ENCODE measurements around the gene PCBP3. TPM values are rescaled to one million over a fixed set of nuclear protein-coding genes. Genes with fewer than 3 reads are reported as not detected.

The PCBP3 gene
- total RNA-seq, 1 donor from 2014 or later, result not detected

- Histone ChIP-seq H3K27me3 (ENCODE audit: control insufficient read depth in 3 of 3, insufficient read depth in 3 of 3, low read length in 3 of 3) (peaks cover 0 to 8% (median 2%) of the 10 kb centered on the region in 3 donors), H3K4me1 (ENCODE audit: control insufficient read depth in 3 of 3, insufficient read depth in 3 of 3, low read length in 3 of 3) (no peaks in the 10 kb centered on the region), H3K27ac (ENCODE audit: low read depth, low read length) (no peak overlapping the region), H3K9ac (ENCODE audit: low read depth in 1 of 3, low read length in 3 of 3) (no peak overlapping the region), H3K4me3 (ENCODE audit: low read length in 3 of 3) (no peak overlapping the region), H3K36me3 (ENCODE audit: control insufficient read depth in 3 of 3, insufficient read depth in 3 of 3, low read length in 3 of 3) (no peaks in the 10 kb centered on the region), H3K9me3 (ENCODE audit: control insufficient read depth in 3 of 3, low read length in 3 of 3) (peaks cover 3 to 9% (median 8%) of the 10 kb centered on the region in 3 donors)
Measured at GRCh38 chr21:45774291-45774690, 130.8 kb downstream of the PCBP3 start.

GRCh38 chr21:45776971-45777370 lies 133.4 kb downstream of the PCBP3 start:
- H3K4me1 ChIP-seq (ENCODE audit: control insufficient read depth in 3 of 3, insufficient read depth in 3 of 3, low read length in 3 of 3), result no peaks in the 10 kb centered on the region
- peaks cover 2 to 8% (median 3%) of the 10 kb centered on the region in 3 donors for H3K27me3 ChIP-seq (ENCODE audit: control insufficient read depth in 3 of 3, insufficient read depth in 3 of 3, low read length in 3 of 3)
- no peak overlapping the region for H3K9ac ChIP-seq (ENCODE audit: low read depth in 1 of 3, low read length in 3 of 3)
- no peak overlapping the region for H3K27ac ChIP-seq (ENCODE audit: low read depth, low read length)
- peaks cover 3 to 9% (median 8%) of the 10 kb centered on the region in 3 donors for H3K9me3 ChIP-seq (ENCODE audit: control insufficient read depth in 3 of 3, low read length in 3 of 3)
- H3K4me3 ChIP-seq (ENCODE audit: low read length in 3 of 3), result no peak overlapping the region
- no peaks in the 10 kb centered on the region for H3K36me3 ChIP-seq (ENCODE audit: control insufficient read depth in 3 of 3, insufficient read depth in 3 of 3, low read length in 3 of 3)

GRCh38 chr21:45778686-45779085 lies 135.2 kb downstream of the PCBP3 start:
- H3K9me3 ChIP-seq (ENCODE audit: control insufficient read depth in 3 of 3, low read length in 3 of 3), result peaks cover 3 to 9% (median 8%) of the 10 kb centered on the region in 3 donors
- H3K36me3 ChIP-seq (ENCODE audit: control insufficient read depth in 3 of 3, insufficient read depth in 3 of 3, low read length in 3 of 3), result no peaks in the 10 kb centered on the region
- H3K27ac ChIP-seq (ENCODE audit: low read depth, low read length), result no peak overlapping the region
- no peak overlapping the region for H3K4me3 ChIP-seq (ENCODE audit: low read length in 3 of 3)
- H3K4me1 ChIP-seq (ENCODE audit: control insufficient read depth in 3 of 3, insufficient read depth in 3 of 3, low read length in 3 of 3), result no peaks in the 10 kb centered on the region
- no peak overlapping the region for H3K9ac ChIP-seq (ENCODE audit: low read depth in 1 of 3, low read length in 3 of 3)
- peaks cover 2 to 8% (median 3%) of the 10 kb centered on the region in 3 donors for H3K27me3 ChIP-seq (ENCODE audit: control insufficient read depth in 3 of 3, insufficient read depth in 3 of 3, low read length in 3 of 3)

- Histone ChIP-seq H3K9ac (ENCODE audit: low read depth in 1 of 3, low read length in 3 of 3) (no peak overlapping the region), H3K4me1 (ENCODE audit: control insufficient read depth in 3 of 3, insufficient read depth in 3 of 3, low read length in 3 of 3) (no peaks in the 10 kb centered on the region), H3K4me3 (ENCODE audit: low read length in 3 of 3) (no peak overlapping the region), H3K9me3 (ENCODE audit: control insufficient read depth in 3 of 3, low read length in 3 of 3) (peaks cover 3 to 9% (median 8%) of the 10 kb centered on the region in 3 donors), H3K27ac (ENCODE audit: low read depth, low read length) (no peak overlapping the region), H3K27me3 (ENCODE audit: control insufficient read depth in 3 of 3, insufficient read depth in 3 of 3, low read length in 3 of 3) (peaks cover 2 to 8% (median 3%) of the 10 kb centered on the region in 3 donors), H3K36me3 (ENCODE audit: control insufficient read depth in 3 of 3, insufficient read depth in 3 of 3, low read length in 3 of 3) (no peaks in the 10 kb centered on the region)
Measured at GRCh38 chr21:45779226-45779625, 135.7 kb downstream of the PCBP3 start.

GRCh38 chr21:45780647-45781046 lies 137.1 kb downstream of the PCBP3 start:
- H3K36me3 ChIP-seq (ENCODE audit: control insufficient read depth in 3 of 3, insufficient read depth in 3 of 3, low read length in 3 of 3), result no peaks in the 10 kb centered on the region
- H3K27me3 ChIP-seq (ENCODE audit: control insufficient read depth in 3 of 3, insufficient read depth in 3 of 3, low read length in 3 of 3), result peaks cover 2 to 8% (median 3%) of the 10 kb centered on the region in 3 donors
- no peaks in the 10 kb centered on the region for H3K4me1 ChIP-seq (ENCODE audit: control insufficient read depth in 3 of 3, insufficient read depth in 3 of 3, low read length in 3 of 3)
- H3K9ac ChIP-seq (ENCODE audit: low read depth in 1 of 3, low read length in 3 of 3), result no peak overlapping the region
- no peak overlapping the region for H3K4me3 ChIP-seq (ENCODE audit: low read length in 3 of 3)
- no peak overlapping the region for H3K27ac ChIP-seq (ENCODE audit: low read depth, low read length)
- H3K9me3 ChIP-seq (ENCODE audit: control insufficient read depth in 3 of 3, low read length in 3 of 3), result peaks cover 3 to 8% (median 7%) of the 10 kb centered on the region in 3 donors

- Histone ChIP-seq H3K9me3 (ENCODE audit: control insufficient read depth in 3 of 3, low read length in 3 of 3) (peaks cover 3 to 5% (median 5%) of the 10 kb centered on the region in 3 donors), H3K27ac (ENCODE audit: low read depth, low read length) (no peak overlapping the region), H3K4me3 (ENCODE audit: low read length in 3 of 3) (no peak overlapping the region), H3K4me1 (ENCODE audit: control insufficient read depth in 3 of 3, insufficient read depth in 3 of 3, low read length in 3 of 3) (no peaks in the 10 kb centered on the region), H3K9ac (ENCODE audit: low read depth in 1 of 3, low read length in 3 of 3) (no peak overlapping the region), H3K27me3 (ENCODE audit: control insufficient read depth in 3 of 3, insufficient read depth in 3 of 3, low read length in 3 of 3) (peaks cover 3 to 8% (median 5%) of the 10 kb centered on the region in 3 donors), H3K36me3 (ENCODE audit: control insufficient read depth in 3 of 3, insufficient read depth in 3 of 3, low read length in 3 of 3) (no peaks in the 10 kb centered on the region)
Measured at GRCh38 chr21:45781741-45782140, 138.2 kb downstream of the PCBP3 start.

GRCh38 chr21:45786660-45787059 lies 143.1 kb downstream of the PCBP3 start:
- H3K27ac ChIP-seq (ENCODE audit: low read depth, low read length), result no peak overlapping the region
- H3K9ac ChIP-seq (ENCODE audit: low read depth in 1 of 3, low read length in 3 of 3), result no peak overlapping the region
- peaks cover 19 to 37% (median 21%) of the 10 kb centered on the region in 3 donors for H3K27me3 ChIP-seq (ENCODE audit: control insufficient read depth in 3 of 3, insufficient read depth in 3 of 3, low read length in 3 of 3)
- no peak overlapping the region for H3K4me3 ChIP-seq (ENCODE audit: low read length in 3 of 3)
- no peaks in the 10 kb centered on the region for H3K36me3 ChIP-seq (ENCODE audit: control insufficient read depth in 3 of 3, insufficient read depth in 3 of 3, low read length in 3 of 3)
- H3K9me3 ChIP-seq (ENCODE audit: control insufficient read depth in 3 of 3, low read length in 3 of 3), result no peaks in the 10 kb centered on the region
- H3K4me1 ChIP-seq (ENCODE audit: control insufficient read depth in 3 of 3, insufficient read depth in 3 of 3, low read length in 3 of 3), result no peaks in the 10 kb centered on the region

- Histone ChIP-seq H3K27me3 (ENCODE audit: control insufficient read depth in 3 of 3, insufficient read depth in 3 of 3, low read length in 3 of 3) (peaks cover 19 to 37% (median 23%) of the 10 kb centered on the region in 3 donors), H3K9me3 (ENCODE audit: control insufficient read depth in 3 of 3, low read length in 3 of 3) (no peaks in the 10 kb centered on the region), H3K27ac (ENCODE audit: low read depth, low read length) (no peak overlapping the region), H3K4me1 (ENCODE audit: control insufficient read depth in 3 of 3, insufficient read depth in 3 of 3, low read length in 3 of 3) (no peaks in the 10 kb centered on the region), H3K9ac (ENCODE audit: low read depth in 1 of 3, low read length in 3 of 3) (no peak overlapping the region), H3K36me3 (ENCODE audit: control insufficient read depth in 3 of 3, insufficient read depth in 3 of 3, low read length in 3 of 3) (no peaks in the 10 kb centered on the region), H3K4me3 (ENCODE audit: low read length in 3 of 3) (no peak overlapping the region)
Measured at GRCh38 chr21:45787371-45787770, 143.8 kb downstream of the PCBP3 start.

GRCh38 chr21:45788198-45788597 lies 144.7 kb downstream of the PCBP3 start:
- Histone ChIP-seq H3K27ac (ENCODE audit: low read depth, low read length) (no peak overlapping the region), H3K36me3 (ENCODE audit: control insufficient read depth in 3 of 3, insufficient read depth in 3 of 3, low read length in 3 of 3) (no peaks in the 10 kb centered on the region), H3K4me1 (ENCODE audit: control insufficient read depth in 3 of 3, insufficient read depth in 3 of 3, low read length in 3 of 3) (no peaks in the 10 kb centered on the region), H3K27me3 (ENCODE audit: control insufficient read depth in 3 of 3, insufficient read depth in 3 of 3, low read length in 3 of 3) (peaks cover 23 to 45% (median 27%) of the 10 kb centered on the region in 3 donors), H3K9me3 (ENCODE audit: control insufficient read depth in 3 of 3, low read length in 3 of 3) (no peaks in the 10 kb centered on the region), H3K4me3 (ENCODE audit: low read length in 3 of 3) (no peak overlapping the region), H3K9ac (ENCODE audit: low read depth in 1 of 3, low read length in 3 of 3) (no peak overlapping the region)

- Histone ChIP-seq H3K27ac (ENCODE audit: low read depth, low read length) (no peak overlapping the region), H3K27me3 (ENCODE audit: control insufficient read depth in 3 of 3, insufficient read depth in 3 of 3, low read length in 3 of 3) (peaks cover 23 to 45% (median 29%) of the 10 kb centered on the region in 3 donors), H3K4me1 (ENCODE audit: control insufficient read depth in 3 of 3, insufficient read depth in 3 of 3, low read length in 3 of 3) (no peaks in the 10 kb centered on the region), H3K36me3 (ENCODE audit: control insufficient read depth in 3 of 3, insufficient read depth in 3 of 3, low read length in 3 of 3) (no peaks in the 10 kb centered on the region), H3K4me3 (ENCODE audit: low read length in 3 of 3) (no peak overlapping the region), H3K9me3 (ENCODE audit: control insufficient read depth in 3 of 3, low read length in 3 of 3) (no peaks in the 10 kb centered on the region), H3K9ac (ENCODE audit: low read depth in 1 of 3, low read length in 3 of 3) (no peak overlapping the region)
Measured at GRCh38 chr21:45788637-45789506, 145.3 kb downstream of the PCBP3 start.

Measured in skeletal muscle tissue (tissue), 4 donors.